Measurements from ENCODE around the gene INSR. TPM values are rescaled to one million over a fixed set of nuclear protein-coding genes. Genes with fewer than 3 reads are reported as not detected.

The INSR gene
- total and polyA plus RNA-seq, 10 of the 15 experiments (the other 5 are each of a cell fraction or from before 2014, with no cell fraction given) = 4.2 to 34.9 (median 13.6) TPM

GRCh38 chr19:7272856-7273578 is 21.2 kb downstream of the INSR start (continued):
- TF ChIP-seq RCOR1 (conservative IDR thresholded peaks at IDR 0.05; ENCODE audit: low read depth, low read length) (no peak), ZNF622 (IDR thresholded peaks at IDR 0.05) (no peak), MTA2 (IDR thresholded peaks at IDR 0.05; ENCODE audit: low read depth) (peak; percentile 51; the same call in 1 of the 2 replicates), SUPT20H (IDR thresholded peaks at IDR 0.05; ENCODE audit: borderline replicate concordance, control insufficient read depth, low read depth, low read length) (no peak), CHD2 (IDR thresholded peaks at IDR 0.05; ENCODE audit: borderline replicate concordance, low read depth, low read length) (peak; percentile 43; the same call in 1 of the 2 replicates), PML (IDR thresholded peaks at IDR 0.05; ENCODE audit: low read length) (0 out of 2 replicates have a peak, but pooled peaks have one; percentile 25), TCF7 (IDR thresholded peaks at IDR 0.05; ENCODE audit: borderline replicate concordance) (peak; percentile 74), MYC (IDR thresholded peaks at IDR 0.05; ENCODE audit: insufficient read depth, insufficient read length, insufficient replicate concordance, low read length, severe bottlenecking) (no peak), MEF2A (IDR thresholded peaks at IDR 0.05; ENCODE audit: insufficient read depth, low read depth, low read length) (0 out of 2 replicates have a peak, but pooled peaks have one; percentile 36), EED (IDR thresholded peaks at IDR 0.05; ENCODE audit: low read depth) (peak; percentile 51; the same call in 1 of the 2 replicates), NFIC (IDR thresholded peaks at IDR 0.05; ENCODE audit: low read depth, low read length) (peak; percentile 85), CBX5 (IDR thresholded peaks at IDR 0.05; ENCODE audit: low read depth) (no peak), CREB1 (IDR thresholded peaks at IDR 0.05; ENCODE audit: low read depth) (peak; percentile 50; the same call in 1 of the 2 replicates), GABPA (IDR thresholded peaks at IDR 0.05; ENCODE audit: low read depth) (no peak), ZNF592 (IDR thresholded peaks at IDR 0.05) (no peak)

Data from GM12878 (cell line).